Activated CD4-positive, alpha-beta T cell treated with anti-CD3 and anti-CD28 coated beads, Interleukin-2, amount 50 U/mL, for 4 hours (primary cell): ENCODE data around the gene RAB8B.

ENCODE experiments used
- DNase-seq, 2 experiments: peaks; one replicate each; pipeline ENCODE4 v3.0.0-alpha.2; 2020

RAB8B gene

DNA sequence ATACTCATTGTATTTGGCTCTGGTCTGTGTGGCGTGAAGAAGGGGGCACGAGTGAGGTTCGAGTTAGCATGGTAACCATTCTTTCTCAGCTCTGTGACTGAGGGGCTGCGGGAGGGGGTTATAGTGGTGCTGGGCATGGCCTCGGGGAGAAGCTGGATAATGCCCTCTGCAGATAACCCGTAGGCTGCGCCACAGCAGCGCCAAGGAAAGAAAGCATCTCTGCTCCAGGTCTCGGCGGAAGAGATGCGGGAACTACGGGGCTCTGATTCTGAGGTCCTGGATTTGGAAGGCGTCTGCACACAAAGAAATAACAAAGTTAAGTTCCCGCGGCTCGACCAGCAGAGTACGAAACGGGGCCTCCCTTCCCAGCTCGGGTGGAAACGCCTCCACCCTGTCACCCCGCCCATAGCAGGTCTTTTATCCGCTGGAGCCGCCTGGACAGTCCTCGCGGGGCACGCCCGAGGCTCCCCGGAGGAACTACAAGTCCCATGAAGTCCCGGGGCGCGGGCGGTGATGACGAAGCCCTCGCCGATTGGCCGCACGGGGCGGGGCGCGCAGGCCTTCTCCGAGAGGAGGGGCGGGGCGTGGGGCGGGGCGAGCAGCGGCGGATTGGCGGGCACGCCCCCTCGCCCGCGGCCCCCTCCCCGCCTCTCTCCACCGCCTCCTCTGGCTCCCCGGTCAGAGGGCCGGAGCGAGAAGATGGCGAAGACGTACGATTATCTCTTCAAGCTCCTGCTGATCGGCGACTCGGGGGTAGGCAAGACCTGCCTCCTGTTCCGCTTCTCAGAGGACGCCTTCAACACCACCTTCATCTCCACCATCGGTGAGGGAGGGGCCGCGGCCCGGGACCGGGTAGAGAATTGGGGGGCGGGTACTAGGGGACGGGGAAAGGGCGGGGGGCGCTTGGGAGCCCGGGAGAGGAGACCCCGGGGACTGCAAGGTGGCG, at the start of gene RAB8B:
Gene RAB8B (plus strand): TSS at position 681 of the 946 bp plus-strand sequence. CDS start 19 bp downstream, at position 700.
- DNase-seq = peak; percentile 98

DNA sequence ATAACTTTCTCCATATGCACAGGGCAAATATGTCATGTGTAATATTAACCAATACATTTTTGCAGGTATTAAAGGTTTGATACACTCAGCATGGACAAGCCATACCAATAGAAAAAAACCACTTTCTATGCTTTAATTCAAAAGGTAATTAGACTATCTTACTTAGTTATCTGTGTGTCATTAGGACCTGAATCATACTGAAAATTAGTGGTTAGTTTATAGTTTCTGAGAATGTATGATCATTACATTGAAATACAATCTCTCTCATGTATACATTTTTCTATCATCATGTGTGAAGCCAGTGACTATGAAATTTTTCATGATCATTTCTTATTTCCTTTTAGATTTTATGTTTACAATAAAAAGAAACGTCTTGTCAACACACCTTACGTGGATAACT, 48.5 kb upstream of the RAB8B start:
- no peak for DNase-seq

DNA sequence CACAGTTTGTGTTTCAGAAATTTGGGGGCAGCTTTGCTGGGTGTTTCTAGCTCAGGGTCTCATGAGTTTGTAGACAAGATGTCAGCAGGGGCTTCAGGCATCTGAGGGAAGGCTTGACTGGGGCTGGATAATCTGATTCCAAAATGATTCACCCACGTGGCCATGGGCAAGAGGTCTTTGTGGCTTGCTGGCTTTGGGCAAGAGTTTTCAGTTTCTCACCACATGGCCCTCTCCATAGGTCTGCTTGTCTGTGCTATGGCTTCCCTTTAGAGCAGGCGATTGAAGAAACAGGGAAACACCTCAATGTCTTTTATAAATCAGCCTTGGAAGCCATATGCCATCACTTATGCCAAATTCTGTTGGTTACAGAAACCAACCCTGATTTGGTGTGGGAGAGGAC, 44.0 kb upstream of the RAB8B start:
- DNase-seq = no peak

DNA sequence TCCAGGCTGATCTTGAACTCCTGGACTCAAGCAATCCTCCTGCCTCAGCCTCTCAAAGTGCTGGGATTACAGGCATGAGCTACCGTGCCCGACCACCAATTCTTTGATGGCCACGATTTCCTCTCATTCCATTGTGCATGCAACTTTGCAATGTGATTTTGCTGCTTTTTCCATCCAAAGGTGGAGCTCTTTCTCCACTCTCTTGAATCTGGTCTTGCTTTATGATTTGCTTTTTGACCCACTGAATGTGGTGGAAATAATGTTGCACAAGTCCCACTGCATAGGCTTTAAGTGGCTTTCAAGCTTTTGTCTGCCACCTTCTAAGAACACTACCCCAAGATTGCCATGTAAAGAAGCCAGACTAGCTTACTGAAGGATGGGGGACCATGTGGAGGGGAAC, 42.7 kb upstream of the RAB8B start:
- DNase-seq = no peak

DNA sequence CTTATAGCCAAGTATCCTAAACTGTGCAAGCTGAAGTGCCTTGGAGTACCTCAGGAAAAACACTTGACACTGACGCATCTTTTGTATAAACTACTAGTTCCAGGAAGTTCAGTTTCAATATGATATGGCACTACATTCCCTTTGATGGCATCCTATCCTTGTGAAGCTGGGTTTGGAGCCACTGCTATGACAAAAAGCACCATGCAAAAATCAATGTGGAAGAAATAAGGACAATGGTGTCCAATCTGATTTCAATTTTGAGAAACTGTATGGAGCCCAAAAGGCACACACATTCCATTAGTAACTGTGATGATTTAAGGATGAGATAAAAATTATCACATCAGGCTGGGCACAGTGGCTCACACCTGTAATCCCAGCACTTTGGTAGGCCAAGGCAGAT, 37.7 kb upstream of the RAB8B start:
- DNase-seq = no peak

DNA sequence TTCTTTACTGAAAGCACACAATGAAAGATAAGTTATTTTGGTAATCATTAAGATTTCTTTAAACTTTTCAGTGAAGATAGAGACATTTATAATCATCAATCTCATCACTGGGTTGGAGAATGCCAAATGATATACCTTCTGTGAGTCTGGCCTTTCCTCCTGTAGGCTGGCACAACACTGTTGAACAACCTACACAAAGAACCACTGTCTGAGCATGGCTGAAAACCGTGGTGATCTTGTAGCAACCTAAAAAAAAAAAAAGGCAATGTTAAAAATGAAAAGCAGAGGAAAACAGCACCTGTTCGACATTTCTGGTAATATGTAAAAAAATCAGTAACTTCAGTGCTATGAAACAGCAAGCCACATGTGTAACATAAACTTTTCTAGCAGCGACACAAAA, 33.9 kb upstream of the RAB8B start:
- no peak for DNase-seq

- DNase-seq = no peak
Observed at GRCh38 chr15:63156086-63156710, 33.2 kb upstream of the RAB8B start.

GRCh38 chr15:63156755-63157117, 32.7 kb upstream of the RAB8B start:
- DNase-seq = no peak

- peak; percentile 82 to 87 for DNase-seq
Observed at GRCh38 chr15:63157118-63157843, 32.1 kb upstream of the RAB8B start, which contains the start of gene RPS27L. Gene RPS27L (minus strand): TSS chr15:63157477. CDS start chr15:63157405, 72 bp downstream.

DNA sequence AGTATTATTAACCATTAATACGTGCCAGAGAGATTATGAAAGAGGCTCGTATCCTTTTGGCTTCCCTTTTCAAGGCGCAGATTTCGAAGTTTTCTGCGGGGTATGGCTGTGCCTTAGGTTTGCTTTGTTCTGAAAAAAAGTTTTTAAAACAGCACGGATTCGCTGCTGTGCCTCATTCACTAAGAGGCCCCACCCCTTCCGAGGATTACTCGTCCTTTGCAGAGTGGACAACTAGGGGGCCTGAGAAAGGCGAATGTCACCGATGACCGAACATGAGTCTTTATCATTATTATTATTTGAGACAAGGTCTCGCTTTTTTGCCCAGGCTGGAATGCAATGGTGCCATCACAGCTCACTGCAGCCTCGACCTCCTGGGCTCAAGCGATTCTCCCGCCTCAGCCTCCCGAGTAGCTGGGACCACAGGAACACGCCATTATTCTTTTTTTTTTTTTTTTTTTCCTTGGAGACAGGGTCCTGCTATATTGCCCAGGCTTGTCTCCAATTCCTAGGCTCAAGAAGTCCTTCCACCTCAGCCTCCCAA, 31.4 kb upstream of the RAB8B start:
- DNase-seq = no peak

- DNase-seq = no peak
Observed at GRCh38 chr15:63160638-63161037, 28.8 kb upstream of the RAB8B start.

GRCh38 chr15:63163217-63163616, 26.2 kb upstream of the RAB8B start:
- no peak for DNase-seq

- DNase-seq = no peak
Observed at GRCh38 chr15:63165166-63165859, 24.1 kb upstream of the RAB8B start.

DNA sequence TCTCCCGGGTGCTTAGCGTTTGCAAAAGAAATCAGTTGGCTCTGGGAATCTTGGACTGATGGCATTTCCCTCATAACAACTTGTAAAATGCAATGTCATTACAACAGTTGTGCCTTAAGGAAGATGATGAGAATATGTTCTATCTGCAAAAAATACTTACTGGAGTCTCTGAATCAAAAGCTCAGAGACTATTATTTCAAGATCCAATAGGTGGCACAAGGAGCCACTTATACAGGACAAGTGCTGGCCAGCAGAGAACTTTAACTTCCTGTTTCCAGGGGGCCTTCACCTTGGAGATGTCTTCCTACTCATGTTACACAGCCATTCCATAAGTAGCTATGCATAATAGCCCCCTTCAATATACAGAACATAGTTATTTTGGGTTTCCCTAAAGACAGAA, 23.2 kb upstream of the RAB8B start:
- no peak for DNase-seq

DNA sequence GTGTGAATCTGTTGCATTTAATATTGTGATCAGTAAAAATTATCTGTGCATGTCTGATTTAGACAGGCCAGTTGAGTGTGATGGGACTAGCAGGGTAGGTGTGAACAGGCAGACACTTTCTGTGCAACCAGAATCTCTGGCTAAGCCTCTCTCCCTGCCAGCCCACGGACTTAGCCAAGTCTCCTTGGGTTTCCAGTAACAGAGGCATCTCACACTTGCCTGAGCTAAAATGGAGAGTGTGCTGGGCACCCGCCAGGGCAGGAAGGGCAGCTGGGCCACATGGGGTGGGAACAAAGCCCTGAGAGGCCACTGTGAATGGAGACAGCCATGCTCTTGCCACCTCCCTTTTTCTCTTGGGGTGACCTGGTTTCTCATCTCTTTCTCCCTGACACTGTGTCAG, 19.6 kb upstream of the RAB8B start:
- no peak for DNase-seq

DNA sequence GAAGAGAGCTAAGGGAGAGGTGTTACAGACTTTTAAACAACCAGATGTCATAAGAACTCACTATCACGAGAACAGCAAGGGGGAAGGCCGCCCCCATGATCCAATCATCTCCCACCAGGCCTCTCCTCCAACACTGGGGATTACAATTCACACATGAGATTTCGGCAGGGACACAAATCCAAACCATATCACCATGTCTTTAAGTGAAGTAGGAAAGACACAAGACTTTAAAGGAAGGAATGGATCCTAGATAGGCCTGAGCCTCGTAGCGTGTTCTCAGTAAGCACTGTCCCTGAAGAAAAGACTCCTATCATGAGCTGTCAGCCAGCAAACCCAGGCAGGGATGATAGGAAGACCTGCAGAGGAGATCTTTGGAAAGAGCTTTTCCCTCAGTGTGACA, 17.0 kb upstream of the RAB8B start:
- no peak for DNase-seq

DNA sequence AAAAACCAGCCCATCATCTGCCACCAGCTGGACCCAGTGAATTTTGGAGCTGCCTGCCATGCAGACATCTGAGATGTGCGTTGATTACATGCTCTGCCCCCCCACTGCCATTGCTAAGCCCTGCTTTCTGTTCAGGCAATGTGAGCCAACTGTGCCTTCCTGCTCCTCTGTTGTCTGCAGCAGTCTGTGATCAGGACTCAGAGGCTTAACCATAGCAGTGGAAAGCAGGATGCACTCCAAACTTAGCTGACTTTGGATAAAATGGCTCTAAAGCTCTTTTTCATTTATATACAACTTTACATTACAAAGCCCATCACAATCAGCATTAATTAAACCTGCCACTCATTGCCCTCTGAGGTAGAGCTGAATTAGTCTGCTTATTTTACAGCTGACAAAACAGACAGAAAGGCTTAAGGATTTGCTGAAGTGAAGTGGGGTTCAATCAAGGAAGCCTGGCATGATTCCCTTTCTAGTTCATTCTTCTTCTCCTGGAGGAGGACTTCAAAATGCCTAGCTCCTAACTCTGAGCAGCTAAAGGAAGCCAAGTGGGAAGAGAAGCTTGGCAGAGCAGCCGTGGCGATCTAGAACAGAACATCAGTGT, 16.5 kb upstream of the RAB8B start:
- DNase-seq = no peak

DNA sequence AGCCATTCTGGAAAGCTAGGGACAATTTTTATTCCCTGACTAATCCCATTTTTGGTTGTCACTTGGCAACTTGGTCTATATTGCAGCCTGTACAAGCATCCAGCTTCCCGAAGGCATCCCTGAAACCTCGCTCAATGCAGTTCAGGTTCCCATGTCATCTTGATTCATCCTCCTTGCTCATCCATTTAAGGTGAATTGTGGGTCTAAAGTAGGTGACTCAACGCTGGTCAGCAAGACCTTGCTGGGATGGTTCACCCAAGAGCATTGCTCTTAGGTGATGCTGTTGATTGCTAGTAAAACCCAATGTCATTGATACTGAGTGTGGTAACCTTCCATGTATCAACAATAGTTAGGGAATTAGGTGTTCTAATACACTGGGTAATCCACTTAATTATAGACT, 13.1 kb upstream of the RAB8B start:
- DNase-seq = no peak

- DNase-seq = no peak
Observed at GRCh38 chr15:63178034-63178433, 11.4 kb upstream of the RAB8B start.

DNA sequence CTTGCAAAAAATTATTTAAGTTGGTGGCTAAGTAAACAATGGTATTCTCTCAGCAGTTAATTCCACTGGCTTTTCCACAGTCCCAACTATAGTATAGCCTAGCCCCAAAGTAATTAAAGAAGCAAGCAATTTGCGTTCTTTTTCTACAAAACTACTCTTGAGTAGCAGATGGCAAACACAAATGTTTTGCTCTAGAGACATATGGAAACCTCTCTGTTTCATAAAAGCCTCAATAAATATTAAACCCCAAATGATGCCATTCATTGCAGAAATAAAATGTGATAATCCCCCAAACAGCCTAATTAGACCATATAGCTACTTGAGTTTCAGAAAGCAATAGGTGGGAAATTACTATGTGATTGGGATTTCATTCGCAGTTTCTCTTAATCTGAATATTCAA, 8.7 kb upstream of the RAB8B start:
- DNase-seq = no peak

- DNase-seq = no peak
Observed at GRCh38 chr15:63181648-63182047, 7.8 kb upstream of the RAB8B start.

DNA sequence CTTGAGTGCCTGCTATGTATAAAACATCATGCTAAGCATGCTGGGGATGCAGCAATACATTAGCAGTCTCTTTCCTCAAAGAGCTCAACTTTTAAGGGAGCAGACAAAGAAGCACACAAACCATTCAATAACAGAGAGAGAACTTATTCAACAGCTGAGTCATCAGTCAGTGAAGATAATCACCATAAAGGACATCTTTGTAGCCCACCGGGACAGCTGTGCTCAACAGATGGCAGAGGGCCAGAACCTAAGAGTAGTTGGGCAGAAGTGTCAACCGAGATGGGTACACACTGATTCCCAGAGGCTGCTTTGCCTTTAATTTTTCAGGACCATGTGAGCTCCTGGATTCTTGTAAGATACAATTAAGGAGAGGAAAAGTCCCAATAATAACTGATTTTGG, 4.2 kb upstream of the RAB8B start:
- no peak for DNase-seq
